CMK (cell line): Measurements from ENCODE around the gene MYO15B.

Source experiments
- DNase-seq: peaks from one replicate; pipeline ENCODE4 v3.0.0-alpha.2; 2010; ENCODE audit warnings: low read depth

MYO15B gene

GRCh38 chr17:75639327-75639726 is 51.7 kb downstream of the MYO15B start:
- no peak for DNase-seq

DNA sequence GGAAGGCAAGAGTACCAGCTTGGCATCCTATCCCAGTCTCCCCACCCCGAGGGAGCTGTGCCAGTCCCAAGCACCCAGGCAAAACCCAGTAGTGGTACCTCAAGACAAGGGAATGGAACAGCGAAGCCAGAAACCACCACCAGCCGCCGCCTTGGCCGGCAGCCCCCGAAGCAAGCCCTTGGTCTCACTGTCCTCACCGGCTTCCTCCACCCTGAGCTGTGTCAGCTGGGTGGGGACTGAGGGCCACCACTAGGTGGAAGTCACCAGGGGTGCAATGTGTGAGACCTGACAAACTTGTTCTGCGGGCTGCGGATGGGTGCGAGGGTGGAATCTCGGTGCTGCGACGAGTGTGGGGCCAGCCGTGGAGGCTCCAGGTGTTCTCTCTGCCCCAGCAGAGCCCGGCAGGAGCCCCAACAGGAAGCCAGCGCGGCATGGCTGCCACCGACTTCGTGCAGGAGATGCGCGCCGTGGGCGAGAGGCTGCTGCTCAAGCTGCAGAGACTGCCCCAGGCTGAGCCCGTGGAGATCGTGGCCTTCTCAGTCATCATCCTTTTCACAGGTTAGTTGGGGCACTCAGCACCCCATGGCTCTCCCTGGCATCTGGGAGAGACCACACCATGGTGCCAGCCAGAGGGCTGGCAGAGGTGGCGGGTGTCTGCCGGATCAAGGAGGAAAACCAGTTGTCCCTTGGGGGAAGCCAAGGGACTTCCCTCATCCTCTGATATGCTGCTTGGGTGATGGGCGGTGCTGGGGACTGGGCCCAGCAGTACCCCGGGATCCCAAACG is 52.4 kb downstream of the MYO15B start:
- DNase-seq: no peak

- no peak for DNase-seq
Measured at GRCh38 chr17:75640556-75641119, 53.0 kb downstream of the MYO15B start.

DNA sequence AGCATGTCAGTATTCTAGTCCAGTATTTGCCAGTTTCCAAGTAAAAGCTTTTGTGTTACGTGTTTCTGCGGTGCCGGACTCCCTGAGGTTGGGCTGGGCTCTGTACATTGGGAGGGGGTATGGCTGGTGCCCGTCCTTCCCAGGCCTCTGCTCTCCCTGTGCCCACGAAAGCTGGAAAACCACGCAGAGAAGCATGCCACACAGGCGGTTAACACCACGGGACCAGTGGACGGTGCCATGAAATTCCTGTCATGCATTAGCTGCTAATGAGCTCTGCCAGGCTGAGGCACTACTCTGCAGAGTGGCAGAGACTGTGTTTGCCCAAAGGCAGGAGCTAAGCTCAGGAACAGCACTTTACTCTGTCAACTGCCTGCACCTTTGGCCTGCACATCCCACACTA is 53.7 kb downstream of the MYO15B start:
- no peak for DNase-seq

GRCh38 chr17:75642182-75642783 is 54.7 kb downstream of the MYO15B start:
- DNase-seq: no peak

- DNase-seq: no peak
Measured at GRCh38 chr17:75642784-75643642, 55.4 kb downstream of the MYO15B start.

DNA sequence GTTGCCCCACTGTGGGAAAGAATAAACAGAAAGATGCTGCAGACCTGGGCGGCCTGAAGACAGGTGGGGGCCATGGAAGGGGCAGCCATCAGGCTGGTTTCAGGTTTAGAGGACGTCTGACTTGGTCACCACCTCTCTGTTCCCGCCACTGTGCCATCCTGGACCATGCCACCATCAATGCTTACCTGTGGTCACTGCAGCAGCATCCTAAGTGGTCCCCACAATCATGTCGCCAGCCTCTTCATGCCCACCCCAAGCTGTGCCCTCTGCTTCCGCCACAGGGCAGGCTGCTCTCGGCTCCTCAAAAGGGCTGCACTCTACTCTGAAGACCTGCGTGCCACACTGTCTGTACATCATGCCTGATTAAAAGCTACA is 56.0 kb downstream of the MYO15B start:
- no peak for DNase-seq

DNA sequence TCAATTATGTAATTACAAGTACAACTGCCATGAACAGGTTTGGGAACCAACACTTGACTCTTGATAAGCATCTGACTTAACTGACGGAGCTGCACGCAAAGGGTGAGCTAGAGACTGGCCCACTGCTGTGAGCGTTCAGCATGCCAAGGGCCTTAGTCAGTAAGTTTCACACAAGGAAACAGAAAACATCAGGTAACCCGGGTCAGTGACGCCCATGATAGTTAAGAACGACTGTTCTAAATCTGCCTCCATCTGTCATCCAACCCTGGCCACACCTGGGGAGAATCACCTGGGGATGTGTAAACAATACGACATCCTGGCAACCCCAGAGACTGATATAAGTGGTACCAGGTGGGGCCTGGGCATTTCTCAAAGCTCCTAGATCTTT is 57.9 kb downstream of the MYO15B start:
- DNase-seq: no peak

- DNase-seq: no peak
Measured at GRCh38 chr17:75645889-75646637, 58.5 kb downstream of the MYO15B start.

- DNase-seq: no peak
Measured at GRCh38 chr17:75646638-75646992, 59.0 kb downstream of the MYO15B start.

- no peak for DNase-seq
Measured at GRCh38 chr17:75647061-75647460, 59.5 kb downstream of the MYO15B start.

DNA sequence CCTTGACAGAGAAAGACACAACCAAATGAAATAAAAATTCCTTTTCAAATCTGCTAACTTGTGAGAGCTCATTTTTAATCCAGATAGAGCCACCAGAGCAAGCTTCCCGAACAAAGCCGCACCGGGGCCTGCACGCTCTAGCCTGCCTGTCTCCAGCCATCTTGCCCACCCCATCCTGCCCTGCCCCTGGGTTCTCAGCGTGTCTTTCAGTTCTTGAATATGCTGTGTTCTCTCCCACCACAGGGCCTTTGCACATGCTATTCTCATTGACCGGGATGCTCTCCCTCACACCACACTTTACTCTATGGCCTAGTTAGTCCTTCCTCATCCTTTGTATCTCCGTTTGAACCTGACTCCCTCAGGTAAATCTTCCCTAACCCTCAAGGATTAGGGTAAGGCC is 60.3 kb downstream of the MYO15B start:
- no peak for DNase-seq

DNA sequence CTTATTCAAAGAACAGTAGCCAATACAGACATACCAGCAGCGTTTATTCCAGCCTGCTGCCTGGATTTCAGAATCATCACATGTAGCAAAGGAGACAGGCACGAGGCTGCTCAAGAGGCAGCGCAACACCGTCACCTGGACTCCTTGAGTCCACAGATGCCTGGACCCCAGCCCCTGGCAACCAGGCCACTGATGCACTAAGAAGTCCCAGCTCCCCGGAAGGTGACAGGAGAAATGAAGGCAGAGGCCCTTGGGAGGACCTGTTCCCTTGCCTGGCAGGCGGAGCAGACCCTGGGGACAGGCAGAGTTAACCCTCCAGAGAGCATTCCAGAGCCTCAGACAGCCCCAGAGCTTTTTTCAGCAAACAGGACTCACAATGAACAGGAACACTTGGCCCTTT is 62.1 kb downstream of the MYO15B start:
- no peak for DNase-seq

- no peak for DNase-seq
Measured at GRCh38 chr17:75650874-75651273, 63.3 kb downstream of the MYO15B start.

DNA sequence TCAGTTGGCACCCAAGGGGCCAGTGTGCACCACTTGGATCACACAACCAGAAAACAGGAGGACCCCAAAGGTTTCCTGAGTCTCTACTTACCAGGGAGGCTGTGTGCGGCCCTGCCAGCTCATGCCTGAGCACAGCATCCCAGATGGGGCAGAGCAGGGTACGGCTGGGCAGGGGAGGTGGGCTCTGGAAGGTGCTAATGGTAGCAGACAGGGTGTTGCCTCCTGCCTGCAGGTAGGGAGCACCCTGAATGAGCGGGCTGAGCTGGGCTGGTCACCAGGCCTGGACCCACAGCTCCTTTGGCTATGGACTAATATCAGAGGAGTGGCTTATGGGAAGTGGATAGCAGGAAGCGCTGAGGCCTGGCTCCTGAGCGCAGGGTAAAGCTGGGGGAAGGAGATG is 64.7 kb downstream of the MYO15B start:
- DNase-seq: no peak

- DNase-seq: no peak
Measured at GRCh38 chr17:75652934-75653549, 65.4 kb downstream of the MYO15B start.

DNA sequence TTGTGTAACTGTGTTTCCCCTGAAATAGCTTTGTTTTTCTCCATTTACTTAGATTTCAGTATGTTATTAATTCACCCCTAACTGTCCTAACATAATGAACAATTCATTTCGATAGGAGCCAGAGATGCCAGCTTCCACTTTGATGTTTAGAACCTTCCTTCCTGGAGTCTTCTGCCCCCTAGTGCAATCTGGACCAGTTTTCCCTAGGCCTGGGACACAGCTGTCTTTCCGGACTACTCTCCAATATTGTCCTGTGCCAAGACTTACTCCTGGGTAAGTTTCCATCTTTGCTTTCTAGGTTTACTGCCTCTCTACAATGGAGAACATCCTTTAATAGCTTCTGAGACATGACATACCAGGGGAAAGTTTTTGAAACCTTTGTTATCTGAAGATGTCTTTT is 66.6 kb downstream of the MYO15B start:
- DNase-seq: no peak

DNA sequence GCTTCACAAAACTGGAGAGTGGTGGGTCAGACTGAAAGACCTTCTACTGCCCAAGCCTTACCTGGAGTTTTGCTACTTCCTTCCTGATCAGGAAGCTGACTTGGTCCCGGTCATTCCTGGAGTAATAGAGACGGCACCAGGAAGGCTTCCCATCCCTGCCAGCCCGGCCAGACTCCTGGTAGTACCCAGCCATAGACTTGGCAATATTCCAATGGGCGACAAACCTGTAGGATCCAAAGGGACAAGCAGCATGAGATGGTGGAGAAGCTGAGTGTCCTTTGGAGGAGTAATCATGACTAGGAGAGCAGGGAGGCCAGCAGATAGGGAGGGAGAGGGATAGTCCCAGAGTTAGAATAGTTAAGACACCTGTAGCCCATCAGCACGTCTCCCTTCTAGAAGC is 70.6 kb downstream of the MYO15B start:
- DNase-seq: no peak

- DNase-seq: no peak
Measured at GRCh38 chr17:75661531-75661930, 73.9 kb downstream of the MYO15B start.

- no peak for DNase-seq
Measured at GRCh38 chr17:75662511-75662910, 74.9 kb downstream of the MYO15B start.

DNA sequence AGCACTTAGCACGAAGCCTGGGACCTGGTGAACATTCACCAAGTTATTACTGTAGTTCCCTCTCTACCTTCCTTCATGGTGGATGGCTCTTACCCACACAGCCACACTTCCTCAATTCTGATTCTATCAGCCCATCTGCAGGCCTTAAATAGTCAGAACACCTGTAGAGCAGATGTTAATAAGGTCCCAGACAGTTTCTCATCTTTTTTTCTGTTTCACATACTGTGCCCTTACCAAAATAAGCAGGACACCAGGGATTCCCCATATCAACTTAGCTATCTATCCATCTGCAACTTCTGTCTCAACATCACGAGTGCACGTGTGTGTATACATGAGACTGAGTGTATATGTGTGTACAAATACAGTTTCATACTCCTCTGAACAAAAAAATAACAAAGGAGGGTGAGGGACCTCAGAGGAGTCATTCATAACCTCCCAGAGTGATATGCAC is 76.5 kb downstream of the MYO15B start:
- no peak for DNase-seq

GRCh38 chr17:75665981-75666380 is 78.4 kb downstream of the MYO15B start:
- no peak for DNase-seq
